Testis (tissue), 2 donors: ENCODE measurements around the gene FAM3C.

ENCODE experiments used
- POLR2A ChIP-seq: fragments of 450-650 bp; IDR thresholded peaks from one replicate; pipeline ENCODE4 v1.6.1; 2017; ENCODE audit warnings: antibody characterized with exemption, mild to moderate bottlenecking, moderate library complexity
- TF ChIP-seq, protein P1 (sequence below), 3 experiments: fragments of 450-650 bp in 2 of 3; fragments of 200-600 bp in 1 of 3; sonication (generic) in 1 of 3; IDR thresholded peaks; one replicate each; pipeline ENCODE4 v1.5.1; 2016 to 2019; ENCODE audit warnings: antibody characterized with exemption in 3 of 3, mild to moderate bottlenecking in 2 of 3, moderate library complexity in 1 of 3

GRCh38 chr7:121429798-121430197, 33.7 kb upstream of the FAM3C start:
- TF ChIP-seq, protein P1, sequence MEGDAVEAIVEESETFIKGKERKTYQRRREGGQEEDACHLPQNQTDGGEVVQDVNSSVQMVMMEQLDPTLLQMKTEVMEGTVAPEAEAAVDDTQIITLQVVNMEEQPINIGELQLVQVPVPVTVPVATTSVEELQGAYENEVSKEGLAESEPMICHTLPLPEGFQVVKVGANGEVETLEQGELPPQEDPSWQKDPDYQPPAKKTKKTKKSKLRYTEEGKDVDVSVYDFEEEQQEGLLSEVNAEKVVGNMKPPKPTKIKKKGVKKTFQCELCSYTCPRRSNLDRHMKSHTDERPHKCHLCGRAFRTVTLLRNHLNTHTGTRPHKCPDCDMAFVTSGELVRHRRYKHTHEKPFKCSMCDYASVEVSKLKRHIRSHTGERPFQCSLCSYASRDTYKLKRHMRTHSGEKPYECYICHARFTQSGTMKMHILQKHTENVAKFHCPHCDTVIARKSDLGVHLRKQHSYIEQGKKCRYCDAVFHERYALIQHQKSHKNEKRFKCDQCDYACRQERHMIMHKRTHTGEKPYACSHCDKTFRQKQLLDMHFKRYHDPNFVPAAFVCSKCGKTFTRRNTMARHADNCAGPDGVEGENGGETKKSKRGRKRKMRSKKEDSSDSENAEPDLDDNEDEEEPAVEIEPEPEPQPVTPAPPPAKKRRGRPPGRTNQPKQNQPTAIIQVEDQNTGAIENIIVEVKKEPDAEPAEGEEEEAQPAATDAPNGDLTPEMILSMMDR (IDR thresholded peaks at IDR 0.05): no peak
- TF ChIP-seq POLR2A: no peak
